Caco-2 (cell line): ENCODE data around the gene PDLIM7. TPM values are rescaled to one million over a fixed set of nuclear protein-coding genes. Genes with fewer than 3 reads are reported as not detected.
"Not testable (repeated sequence)": the region's sequence is repeated elsewhere in the genome, so short reads cannot be mapped to it uniquely, and the experiment has no call there.

ENCODE experiments used
- BruUV-seq: library from RNA; stranded (reverse); fragments of 400-500 nt; replicated peaks from 2 replicates; lab custom pipeline; 2021; lab: Mats Ljungman, UMichigan
- CTCF ChIA-PET: fragments of 300-600 bp; sonication (Branson Sonifier 250); formaldehyde crosslinking; loops from one replicate; lab custom pipeline; 2022; ENCODE audit warnings: antibody characterized with exemption; lab: Charles Lee
- POLR2A ChIA-PET: fragments of 300-600 bp; sonication (Branson Sonifier 250); formaldehyde crosslinking; loops from one replicate; lab custom pipeline; 2022; ENCODE audit warnings: antibody characterized with exemption; lab: Charles Lee
- DNase-seq, 2 experiments: peaks; one replicate each; pipeline versions ENCODE4 v3.0.0 to v3.0.0-alpha.2; 2020 to 2022
- H3K27me3 ChIP-seq: replicated peaks from 2 replicates; pipeline ENCODE4 v1.6.0; 2011; ENCODE audit warnings: low read length; ENCODE audit not compliant: control insufficient read depth, insufficient read depth
- H3K36me3 ChIP-seq: 2 replicates; pipeline ENCODE4 v1.5.1; 2011; ENCODE audit warnings: low read length; ENCODE audit not compliant: control insufficient read depth, insufficient read depth
- H3K4me1 ChIP-seq: fragments of 250-450 bp; sonication (Bioruptor Pico); 2 replicates; pipeline ENCODE4 v1.5.1; 2020; ENCODE audit warnings: mild to moderate bottlenecking
- H3K4me3 ChIP-seq: 2 replicates; pipeline ENCODE4 v1.5.1; 2011; ENCODE audit warnings: low read depth, mild to moderate bottlenecking, control low read depth, low read length
- H3K9me3 ChIP-seq: fragments of 250-450 bp; sonication (Bioruptor Pico); 2 replicates; pipeline ENCODE4 v1.5.1; 2020; ENCODE audit warnings: mild to moderate bottlenecking, moderate library complexity
- H3K27ac Mint-ChIP-seq: one replicate; pipeline ENCODE4 v1.8.0; 2022; ENCODE audit warnings: mixed read lengths; ENCODE audit not compliant: unreplicated experiment
- H3K27me3 Mint-ChIP-seq: one replicate; pipeline ENCODE4 v1.8.0; 2022; ENCODE audit warnings: mixed read lengths; ENCODE audit not compliant: insufficient read depth, unreplicated experiment
- H3K36me3 Mint-ChIP-seq: one replicate; pipeline ENCODE4 v1.8.0; 2022; ENCODE audit warnings: mild to moderate bottlenecking, mixed read lengths; ENCODE audit not compliant: insufficient read depth, unreplicated experiment
- H3K4me1 Mint-ChIP-seq: one replicate; pipeline ENCODE4 v1.8.0; 2022; ENCODE audit warnings: low read depth, mixed read lengths; ENCODE audit not compliant: unreplicated experiment
- H3K4me3 Mint-ChIP-seq: one replicate; pipeline ENCODE4 v1.8.0; 2022; ENCODE audit warnings: mild to moderate bottlenecking, moderate library complexity, mixed read lengths; ENCODE audit not compliant: unreplicated experiment
- H3K9me3 Mint-ChIP-seq: one replicate; pipeline ENCODE4 v1.8.0; 2022; ENCODE audit warnings: mixed read lengths; ENCODE audit not compliant: unreplicated experiment
- CTCF ChIP-seq, 2 experiments: fragments of 200-600 bp in 1 of 2; IDR thresholded peaks; 1 replicate in 1 of 2; 2 replicates in 1 of 2; pipeline versions ENCODE4 v1.5.1 to v1.8.0; 2011 to 2022; ENCODE audit warnings: antibody characterized with exemption in 1 of 2, control low read depth in 1 of 2, inconsistent platforms in 1 of 2, low read depth in 1 of 2, low read length in 1 of 2, mild to moderate bottlenecking in 1 of 2, moderate library complexity in 1 of 2; ENCODE audit not compliant: insufficient read depth in 1 of 2, severe bottlenecking in 1 of 2, unreplicated experiment in 1 of 2
- intact Hi-C: fragments of 100-400 bp; cut with micrococcal nuclease; formaldehyde crosslinking; loops from one replicate; pipeline ENCODE4 v1.10.0; 2022; ENCODE audit not compliant: unreplicated experiment
- total RNA-seq: library from RNA; stranded (reverse); gene quantifications from 2 replicates; pipeline ENCODE4 v1.2.3, GENCODE V29; 2022

PDLIM7 gene
- total RNA-seq, 1 experiment from 2014 or later, result 49.1 TPM

GRCh38 chr5:177536386-177536785 lies 39.0 kb upstream of the PDLIM7 start:
- Mint-ChIP-seq H3K36me3 (peaks cover 28% of the 10 kb centered on the region), H3K9me3 (no peaks in the 10 kb centered on the region), H3K27me3 (no peaks in the 10 kb centered on the region), H3K27ac (peak overlapping the region; percentile 42), H3K4me1 (peaks cover 7% of the 10 kb centered on the region), H3K4me3 (no peak overlapping the region)
- BruUV-seq, result no TSS peak
- Histone ChIP-seq H3K36me3 (peaks cover 2% of the 10 kb centered on the region; the same call in 1 of the 2 replicates), H3K27me3 (no peaks in the 10 kb centered on the region), H3K4me1 (peaks cover 8% of the 10 kb centered on the region), H3K4me3 (no peak overlapping the region), H3K9me3 (no peaks in the 10 kb centered on the region)
- CTCF ChIA-PET, result no interaction called here
- POLR2A ChIA-PET, result no interaction called here
- TF ChIP-seq CTCF (IDR thresholded peaks at IDR 0.05; ENCODE audit: insufficient read depth in 1 of 2, low read depth in 1 of 2, low read length in 1 of 2, severe bottlenecking in 1 of 2, unreplicated experiment in 1 of 2), result no peak
- peak in 1 of 2 experiments; percentile 31 for DNase-seq
- intact Hi-C loops, result no loop called here

GRCh38 chr5:177535125-177535524 lies 37.7 kb upstream of the PDLIM7 start:
- no peaks in the 10 kb centered on the region for H3K9me3 ChIP-seq
- Mint-ChIP-seq H3K9me3 (no peaks in the 10 kb centered on the region), H3K4me1 (peaks cover 7% of the 10 kb centered on the region), H3K4me3 (no peak overlapping the region), H3K36me3 (peaks cover 33% of the 10 kb centered on the region), H3K27me3 (no peaks in the 10 kb centered on the region), H3K27ac (no peak overlapping the region)
- BruUV-seq, result no TSS peak
- peaks cover 8% of the 10 kb centered on the region for H3K4me1 ChIP-seq
- DNase-seq, result peak in 1 of 2 experiments; percentile 12
- H3K36me3 ChIP-seq, result peaks cover 2% of the 10 kb centered on the region
- ChIA-PET CTCF (interaction anchor here (0.7 kb wide), 1 partner anchor 35 kb away, joined by 3 read pairs; no protein-coding TSS in a partner anchor), POLR2A (no interaction called here)
- H3K4me3 ChIP-seq, result no peak overlapping the region
- no peaks in the 10 kb centered on the region for H3K27me3 ChIP-seq
- intact Hi-C loops, result no loop called here
- no peak for TF ChIP-seq CTCF (IDR thresholded peaks at IDR 0.05; ENCODE audit: insufficient read depth in 1 of 2, low read depth in 1 of 2, low read length in 1 of 2, severe bottlenecking in 1 of 2, unreplicated experiment in 1 of 2)

GRCh38 chr5:177534433-177534832 lies 37.0 kb upstream of the PDLIM7 start:
- H3K4me3 Mint-ChIP-seq, H3K27me3 Mint-ChIP-seq, H3K4me1 Mint-ChIP-seq, H3K9me3 ChIP-seq, BruUV-seq, H3K27me3 ChIP-seq, H3K27ac Mint-ChIP-seq, intact Hi-C loops, H3K36me3 ChIP-seq, H3K4me3 ChIP-seq, H3K4me1 ChIP-seq, H3K9me3 Mint-ChIP-seq, POLR2A ChIA-PET: not testable (repeated sequence)
- CTCF ChIA-PET, result interaction anchor here (0.7 kb wide), 1 partner anchor 35 kb away, joined by 3 read pairs; no protein-coding TSS in a partner anchor
- peak in 1 of 2 experiments; percentile 3 for DNase-seq
- H3K36me3 Mint-ChIP-seq, result peaks cover 34% of the 10 kb centered on the region
